IMR-90 (cell line): ENCODE measurements around the gene ASPA. TPM values are rescaled to one million over a fixed set of nuclear protein-coding genes. Genes with fewer than 3 reads are reported as not detected.
A peak's percentile ranks its signal among the peaks of the same experiment; 100 is the strongest.

Experiments
- ATAC-seq: fragments of 200-7000 bp; cut with Tn5 transposase; 2 replicates; pipeline ENCODE4 v1.9.1; 2020; ENCODE audit warnings: low read depth, mild to moderate bottlenecking, moderate library complexity
- BruUV-seq: library from RNA; stranded (reverse); fragments of 400-500 nt; replicated peaks from 2 replicates; lab custom pipeline; 2021; lab: Mats Ljungman, UMichigan
- CTCF ChIA-PET: fragments of 300-600 bp; formaldehyde crosslinking; extraction: SDS; loops from one replicate; lab custom pipeline; 2021; ENCODE audit warnings: antibody characterized with exemption; lab: Yijun Ruan, JAX
- POLR2A ChIA-PET: fragments of 300-600 bp; sonication (Branson Sonifier 250); formaldehyde crosslinking; loops from one replicate; lab custom pipeline; 2022; ENCODE audit warnings: antibody characterized with exemption; ENCODE audit not compliant: unreplicated experiment; lab: Charles Lee
- DNase-seq: peaks from one replicate; pipeline ENCODE4 v3.0.0; 2013
- H2AFZ ChIP-seq: replicated peaks from 2 replicates; pipeline ENCODE3; 2013; ENCODE audit warnings: low read length, mild to moderate bottlenecking; ENCODE audit not compliant: poor library complexity
- H2AK5ac ChIP-seq: 2 replicates; pipeline ENCODE4 v1.6.1; 2013; ENCODE audit warnings: low read depth, low read length, inconsistent platforms
- H2AK9ac ChIP-seq: replicated peaks from 2 replicates; pipeline ENCODE3; 2013; ENCODE audit warnings: mild to moderate bottlenecking, low read depth, low read length, moderate library complexity; ENCODE audit not compliant: poor library complexity
- H2BK120ac ChIP-seq: 2 replicates; pipeline ENCODE4 v1.6.1; 2013; ENCODE audit warnings: low read depth, low read length, inconsistent platforms
- H2BK15ac ChIP-seq: 3 replicates; pipeline ENCODE4 v1.6.1; 2013; ENCODE audit warnings: low read depth, low read length, inconsistent platforms
- H2BK20ac ChIP-seq: 2 replicates; pipeline ENCODE4 v1.6.1; 2013; ENCODE audit warnings: low read depth, mild to moderate bottlenecking, inconsistent platforms, low read length, moderate library complexity
- H2BK5ac ChIP-seq: 2 replicates; pipeline ENCODE4 v1.6.1; 2013; ENCODE audit warnings: mild to moderate bottlenecking, low read depth, low read length, inconsistent platforms; ENCODE audit not compliant: poor library complexity, severe bottlenecking
- H3K14ac ChIP-seq: replicated peaks from 2 replicates; pipeline ENCODE4 v1.6.1; 2013; ENCODE audit warnings: low read depth, low read length, inconsistent platforms
- H3K18ac ChIP-seq: 2 replicates; pipeline ENCODE4 v1.6.1; 2013; ENCODE audit warnings: low read depth, low read length, control low read depth
- H3K23ac ChIP-seq: 2 replicates; pipeline ENCODE4 v1.6.1; 2013; ENCODE audit warnings: low read depth, low read length, inconsistent platforms
- H3K27ac ChIP-seq: 2 replicates; pipeline ENCODE4 v1.5.1; 2013; ENCODE audit warnings: mild to moderate bottlenecking, control low read depth, low read length; ENCODE audit not compliant: insufficient read depth
- H3K27me3 ChIP-seq: 2 replicates; pipeline ENCODE4 v1.6.1; 2013; ENCODE audit warnings: low read length; ENCODE audit not compliant: control insufficient read depth, insufficient read depth
- H3K36me3 ChIP-seq: 2 replicates; pipeline ENCODE4 v1.6.1; 2013; ENCODE audit warnings: low read length, mixed read lengths; ENCODE audit not compliant: control insufficient read depth, insufficient read depth
- H3K4ac ChIP-seq: 2 replicates; pipeline ENCODE4 v1.6.1; 2013; ENCODE audit warnings: low read depth, low read length, inconsistent platforms
- H3K4me1 ChIP-seq: 2 replicates; pipeline ENCODE4 v1.6.1; 2013; ENCODE audit warnings: low read length, mixed read lengths; ENCODE audit not compliant: control insufficient read depth, insufficient read depth
- H3K4me2 ChIP-seq: 2 replicates; pipeline ENCODE4 v1.6.1; 2013; ENCODE audit warnings: low read depth, mild to moderate bottlenecking, control low read depth, low read length, moderate library complexity
- H3K4me3 ChIP-seq: 2 replicates; pipeline ENCODE4 v1.5.1; 2013; ENCODE audit warnings: low read depth, mild to moderate bottlenecking, control low read depth, low read length, moderate library complexity; ENCODE audit not compliant: insufficient read depth
- H3K56ac ChIP-seq: 2 replicates; pipeline ENCODE4 v1.6.1; 2013; ENCODE audit warnings: low read length, inconsistent platforms; ENCODE audit not compliant: insufficient read depth; ENCODE audit errors: extremely low read depth
- H3K79me1 ChIP-seq, 2 experiments: 2 replicates each; pipeline ENCODE4 v1.6.1; 2013; ENCODE audit warnings: low read length in 2 of 2, inconsistent platforms in 1 of 2, low read depth in 1 of 2
- H3K9ac ChIP-seq: 2 replicates; pipeline ENCODE4 v1.6.1; 2013; ENCODE audit warnings: low read depth, low read length, control low read depth
- H3K9me1 ChIP-seq: 2 replicates; pipeline ENCODE4 v1.6.1; 2013; ENCODE audit warnings: low read length, inconsistent platforms; ENCODE audit not compliant: insufficient read depth
- H3K9me3 ChIP-seq: 2 replicates; pipeline ENCODE4 v1.6.1; 2013; ENCODE audit warnings: low read length; ENCODE audit not compliant: control insufficient read depth, insufficient read depth
- H4K20me1 ChIP-seq: 2 replicates; pipeline ENCODE4 v1.6.1; 2013; ENCODE audit warnings: low read length, inconsistent platforms; ENCODE audit not compliant: insufficient read depth
- H4K5ac ChIP-seq: 2 replicates; pipeline ENCODE4 v1.6.1; 2013; ENCODE audit warnings: mild to moderate bottlenecking, low read depth, low read length, control low read depth
- H4K8ac ChIP-seq, 2 experiments: 2 replicates each; pipeline ENCODE4 v1.6.1; 2013; ENCODE audit warnings: low read depth in 2 of 2, low read length in 2 of 2, control low read depth in 1 of 2, inconsistent platforms in 1 of 2
- H4K91ac ChIP-seq: 2 replicates; pipeline ENCODE4 v1.6.1; 2013; ENCODE audit warnings: low read depth, low read length, inconsistent platforms; ENCODE audit not compliant: insufficient read depth
- BHLHE40 ChIP-seq: fragments of 150-350 bp; IDR thresholded peaks from 2 replicates; pipeline ENCODE4 v1.6.1; 2016; ENCODE audit warnings: mild to moderate bottlenecking, low read depth, low read length
- CEBPB ChIP-seq: IDR thresholded peaks from 2 replicates; pipeline ENCODE4 v1.6.1; 2012; ENCODE audit warnings: low read depth, low read length, improper control_type of control experiment
- CTCF ChIP-seq: conservative IDR thresholded peaks from 2 replicates; pipeline ENCODE4 v1.5.1; 2012; ENCODE audit warnings: mild to moderate bottlenecking, low read depth, low read length, improper control_type of control experiment
- ELK1 ChIP-seq: fragments of 150-350 bp; IDR thresholded peaks from 2 replicates; pipeline ENCODE4 v1.6.1; 2016; ENCODE audit warnings: low read depth, mild to moderate bottlenecking, low read length, moderate library complexity, borderline replicate concordance
- FOS ChIP-seq: fragments of 150-350 bp; IDR thresholded peaks from 2 replicates; pipeline ENCODE4 v1.6.1; 2016; ENCODE audit warnings: low read depth, low read length
- MAFK ChIP-seq: IDR thresholded peaks from 2 replicates; pipeline ENCODE4 v1.6.1; 2012; ENCODE audit warnings: low read depth, low read length, improper control_type of control experiment
- MAZ ChIP-seq: IDR thresholded peaks from 2 replicates; pipeline ENCODE4 v1.6.1; 2012; ENCODE audit warnings: low read depth, mild to moderate bottlenecking, low read length, improper control_type of control experiment, moderate library complexity, borderline replicate concordance
- NFE2L2 ChIP-seq: fragments of 150-350 bp; IDR thresholded peaks from 2 replicates; pipeline ENCODE4 v1.6.1; 2016; ENCODE audit warnings: low read depth, mild to moderate bottlenecking, low read length
- POLR2A ChIP-seq: IDR thresholded peaks from 2 replicates; pipeline ENCODE4 v1.6.1; 2012; ENCODE audit warnings: mild to moderate bottlenecking, low read depth, low read length
- RAD21 ChIP-seq: IDR thresholded peaks from 2 replicates; pipeline ENCODE4 v1.6.1; 2012; ENCODE audit warnings: low read length, improper control_type of control experiment
- RCOR1 ChIP-seq: IDR thresholded peaks from 2 replicates; pipeline ENCODE4 v1.6.1; 2012; ENCODE audit warnings: mild to moderate bottlenecking, low read length, improper control_type of control experiment; ENCODE audit not compliant: insufficient replicate concordance
- SMC3 ChIP-seq: fragments of 150-350 bp; IDR thresholded peaks from 2 replicates; pipeline ENCODE4 v1.6.1; 2016; ENCODE audit warnings: low read depth, mild to moderate bottlenecking, antibody characterized with exemption, low read length, moderate library complexity
- WGBS, 2 experiments: methylation state at CpG; one replicate each; pipeline versions ENCODE4 v1.1.5 to v1.1.7; 2013; ENCODE audit warnings: missing lambda C conversion rate in 2 of 2; ENCODE audit not compliant: insufficient read length in 1 of 2; ENCODE audit errors: extremely low coverage in 2 of 2; 5-methylcytosine and 5-hydroxymethylcytosine counted together
- dilution Hi-C: fragments of 300-500 bp; cut with HindIII; formaldehyde crosslinking; loops from one replicate; pipeline ENCODE4 v1.14.3; 2018; ENCODE audit warnings: low sequenced_read_pairs; ENCODE audit not compliant: unreplicated experiment
- in situ Hi-C: fragments of 300-500 bp; cut with MboI; formaldehyde crosslinking; loops from 3 replicates; pipeline ENCODE4 v1.14.3; 2019; ENCODE audit warnings: low sequenced_read_pairs, inconsistent platforms, mixed read lengths
- intact Hi-C: fragments of 100-400 bp; cut with micrococcal nuclease; formaldehyde crosslinking; loops from 2 replicates; pipeline ENCODE4 v1.10.0; 2022
- polyA plus RNA-seq, 3 experiments: library from polyadenylated mRNA; depleted of rRNA; stranded (reverse); fragments of >200 nt; gene quantifications; 2 replicates each; pipeline ENCODE4 v1.2.3, GENCODE V29; 2012; ENCODE audit warnings: low replicate concordance in 1 of 3
- total RNA-seq: library from RNA; depleted of rRNA; stranded (reverse); fragments of >200 nt; gene quantifications from 2 replicates; pipeline ENCODE4 v1.2.3, GENCODE V29; 2012

Gene ASPA
- total and polyA plus RNA-seq, 2 of the 4 experiments (the other 2 are of a cell fraction), result 0.02 TPM; not detected in 1

GRCh38 chr17:3526491-3526890 lies 50.7 kb downstream of the ASPA start:
- no peak overlapping the region for H2BK5ac ChIP-seq
- H2AK5ac ChIP-seq, result no peak overlapping the region
- no peak overlapping the region for H3K4me3 ChIP-seq
- H3K4me1 ChIP-seq, result no peaks in the 10 kb centered on the region
- no peak overlapping the region for H3K23ac ChIP-seq
- H3K18ac ChIP-seq, result no peak overlapping the region
- intact Hi-C loops, result no loop called here
- H3K27me3 ChIP-seq, result no peaks in the 10 kb centered on the region
- no peak overlapping the region for H3K56ac ChIP-seq
- BruUV-seq, result no TSS peak
- H3K9me1 ChIP-seq, result no peaks in the 10 kb centered on the region
- H2AFZ ChIP-seq, result peak overlapping the region; percentile 17
- H2BK15ac ChIP-seq, result no peak overlapping the region
- H2AK9ac ChIP-seq, result no peak overlapping the region
- ChIA-PET CTCF (no interaction called here), POLR2A (no interaction called here)
- in situ Hi-C loops, result no loop called here
- H3K4ac ChIP-seq, result no peak overlapping the region
- no peak overlapping the region for H3K9ac ChIP-seq
- no peaks in the 10 kb centered on the region for H3K9me3 ChIP-seq
- H4K91ac ChIP-seq, result no peak overlapping the region
- H4K8ac ChIP-seq, result no peak overlapping the region
- H3K14ac ChIP-seq, result no peak overlapping the region
- H3K4me2 ChIP-seq, result no peak overlapping the region
- no peak overlapping the region for H2BK120ac ChIP-seq
- H3K27ac ChIP-seq, result no peak overlapping the region
- H4K5ac ChIP-seq, result no peak overlapping the region
- no peak for TF ChIP-seq BHLHE40
- no peak for TF ChIP-seq RAD21
- no peak for TF ChIP-seq CTCF
- TF ChIP-seq MAFK, result no peak
- no peak for TF ChIP-seq SMC3
- no peak for TF ChIP-seq NFE2L2
- TF ChIP-seq POLR2A, result no peak
- no peak for TF ChIP-seq CEBPB
- no peak for TF ChIP-seq RCOR1
- no peak for TF ChIP-seq FOS
- TF ChIP-seq MAZ, result no peak
- no peak for TF ChIP-seq ELK1
- ATAC-seq, result no peak
- no peaks in the 10 kb centered on the region for H4K20me1 ChIP-seq
- dilution Hi-C loops, result no loop called here
- H3K36me3 ChIP-seq, result no peaks in the 10 kb centered on the region
- 69% methylated on average over 5 of the region's 12 CpGs; no CpG with 5 or more reads in 1 of the 2 experiments for WGBS, 2 experiments
- no peak for DNase-seq
- no peaks in the 10 kb centered on the region for H3K79me1 ChIP-seq
- no peak overlapping the region for H2BK20ac ChIP-seq
